ENCODE data around the gene CCDC73.

GRCh38 chr11:32790916-32791315, 3.5 kb downstream of the CCDC73 start:
- TF ChIP-seq CTCF (IDR thresholded peaks at IDR 0.05): no peak
- TF ChIP-seq POLR2A (IDR thresholded peaks at IDR 0.05): no peak

All from thyroid gland (tissue), 4 donors.